ENCODE data around the gene SRI. TPM values are rescaled to one million over a fixed set of nuclear protein-coding genes. Genes with fewer than 3 reads are reported as not detected.

SRI gene
- total and polyA plus RNA-seq, 8 donors: 18.6 to 78.1 (median 42.1) TPM

- Histone ChIP-seq H3K27me3 (no peaks in the 10 kb centered on the region), H3K36me3 (no peaks in the 10 kb centered on the region), H3K4me1 (no peaks in the 10 kb centered on the region), H3K9me3 (no peaks in the 10 kb centered on the region), H3K4me3 (no peak overlapping the region), H3K27ac (no peak overlapping the region)
- no peak for TF ChIP-seq CTCF (IDR thresholded peaks at IDR 0.05)
- ATAC-seq (no peak), FAIRE-seq (no peak), DNase-seq (no peak)
- intact Hi-C loops (cut with DNase I): no loop called here
- WGBS, 2 donors: 86 to 92% methylated on average over 2 of the region's 2 CpGs
Observed at GRCh38 chr7:88254721-88255424, 35.0 kb upstream of the SRI start.

GRCh38 chr7:88253640-88254039, 33.8 kb upstream of the SRI start:
- ATAC-seq (no peak), DNase-seq (no peak), FAIRE-seq (no peak)
- Histone ChIP-seq H3K27ac (no peak overlapping the region), H3K36me3 (no peaks in the 10 kb centered on the region), H3K9me3 (no peaks in the 10 kb centered on the region), H3K27me3 (no peaks in the 10 kb centered on the region), H3K4me3 (no peak overlapping the region), H3K4me1 (no peaks in the 10 kb centered on the region)
- TF ChIP-seq CTCF (IDR thresholded peaks at IDR 0.05): no peak
- intact Hi-C loops (cut with DNase I): no loop called here

- FAIRE-seq (no peak), DNase-seq (no peak), ATAC-seq (no peak)
- H3K36me3 ChIP-seq: no peaks in the 10 kb centered on the region
- 85 to 88% methylated on average over 1 of the region's 1 CpG for WGBS, 2 donors
- H3K4me1 ChIP-seq: no peaks in the 10 kb centered on the region
- no peak overlapping the region for H3K4me3 ChIP-seq
- H3K27ac ChIP-seq: no peak overlapping the region
- intact Hi-C loops (cut with DNase I): no loop called here
- H3K9me3 ChIP-seq: no peaks in the 10 kb centered on the region
- TF ChIP-seq CTCF (IDR thresholded peaks at IDR 0.05): no peak
- no peaks in the 10 kb centered on the region for H3K27me3 ChIP-seq
Observed at GRCh38 chr7:88244258-88244657, 24.4 kb upstream of the SRI start.

- TF ChIP-seq CTCF (IDR thresholded peaks at IDR 0.05): peak; percentile 18 to 65 (median 61)
- ATAC-seq: peak; percentile 86 to 98 (median 96)
- no peaks in the 10 kb centered on the region for H3K36me3 ChIP-seq
- no peaks in the 10 kb centered on the region for H3K9me3 ChIP-seq
- H3K27ac ChIP-seq: no peak overlapping the region
- intact Hi-C loops (cut with DNase I): no loop called here
- no peaks in the 10 kb centered on the region for H3K27me3 ChIP-seq
- peak; percentile 97 for FAIRE-seq
- 21 to 26% methylated on average over 2 of the region's 2 CpGs for WGBS, 2 donors
- H3K4me3 ChIP-seq: no peak overlapping the region
- no peaks in the 10 kb centered on the region for H3K4me1 ChIP-seq
- peak in 1 of 6 donors; percentile 19 for DNase-seq
Observed at GRCh38 chr7:88243345-88243909, 23.6 kb upstream of the SRI start.

- intact Hi-C loops (cut with DNase I): no loop called here
Observed at GRCh38 chr7:88239852-88240251, 20.0 kb upstream of the SRI start.

More at GRCh38 chr7:88239852-88240251, 20.0 kb upstream of the SRI start:
- no peaks in the 10 kb centered on the region for H3K36me3 ChIP-seq
- WGBS, 2 donors: 80 to 81% methylated on average over 1 of the region's 1 CpG
- H3K27ac ChIP-seq: no peak overlapping the region
- H3K4me3 ChIP-seq: no peak overlapping the region
- DNase-seq: no peak
- no peaks in the 10 kb centered on the region for H3K4me1 ChIP-seq
- no peak for TF ChIP-seq CTCF (IDR thresholded peaks at IDR 0.05)
- no peak for FAIRE-seq
- no peaks in the 10 kb centered on the region for H3K27me3 ChIP-seq
- ATAC-seq: no peak
- no peaks in the 10 kb centered on the region for H3K9me3 ChIP-seq

All from pancreas (tissue), 10 donors.